ENCODE data around the gene GOSR2. TPM values are rescaled to one million over a fixed set of nuclear protein-coding genes. Genes with fewer than 3 reads are reported as not detected.

The GOSR2 gene
- total and polyA plus RNA-seq, 2 of the 4 experiments (the other 2 are of a cell fraction), result 63.4 to 75.6 TPM

- Histone ChIP-seq H2BK120ac (ENCODE audit: low read depth, low read length) (no peak overlapping the region), H3K56ac (ENCODE audit: extremely low read depth, insufficient read depth, low read length) (no peak overlapping the region), H2BK20ac (ENCODE audit: low read depth, low read length) (no peak overlapping the region), H3K9ac (ENCODE audit: low read depth, low read length) (no peak overlapping the region), H3K36me3 (ENCODE audit: control insufficient read depth, insufficient read depth, low read length) (no peaks in the 10 kb centered on the region), H2AK5ac (ENCODE audit: low read depth, low read length) (no peak overlapping the region), H2AK9ac (replicated peaks; ENCODE audit: low read depth, low read length, poor library complexity) (no peak overlapping the region), H3K18ac (ENCODE audit: low read depth, low read length) (no peak overlapping the region), H3K4me3 (ENCODE audit: insufficient read depth, low read depth, low read length) (no peak overlapping the region), H3K23ac (ENCODE audit: low read depth, low read length) (no peak overlapping the region), H3K4ac (ENCODE audit: low read depth, low read length) (no peak overlapping the region), H3K4me2 (ENCODE audit: low read depth, low read length) (no peak overlapping the region), H3K14ac (replicated peaks; ENCODE audit: low read depth, low read length) (no peak overlapping the region), H3K9me1 (ENCODE audit: insufficient read depth, low read length) (no peaks in the 10 kb centered on the region), H2BK5ac (ENCODE audit: low read depth, low read length, poor library complexity, severe bottlenecking) (peak overlapping the region; percentile 26), H4K8ac (ENCODE audit: low read depth in 2 of 2, low read length in 2 of 2) (no peak overlapping the region), H3K4me1 (ENCODE audit: control insufficient read depth, insufficient read depth, low read length) (no peaks in the 10 kb centered on the region), H3K9me3 (ENCODE audit: control insufficient read depth, insufficient read depth, low read length) (no peaks in the 10 kb centered on the region), H4K20me1 (ENCODE audit: insufficient read depth, low read length) (no peaks in the 10 kb centered on the region), H3K27ac (ENCODE audit: insufficient read depth, low read length) (no peak overlapping the region), H3K27me3 (ENCODE audit: control insufficient read depth, insufficient read depth, low read length) (peaks cover 45% of the 10 kb centered on the region), H4K5ac (ENCODE audit: low read depth, low read length) (no peak overlapping the region), H4K91ac (ENCODE audit: insufficient read depth, low read depth, low read length) (no peak overlapping the region), H2AFZ (replicated peaks; ENCODE audit: low read length, poor library complexity) (no peak overlapping the region), H2BK15ac (ENCODE audit: low read depth, low read length) (no peak overlapping the region), H3K79me1 (ENCODE audit: low read depth in 1 of 2, low read length in 2 of 2) (no peaks in the 10 kb centered on the region)
- CTCF ChIA-PET, result no interaction called here
- dilution Hi-C loops (cut with HindIII; ENCODE audit: low sequenced_read_pairs, unreplicated experiment), result no loop called here
- ATAC-seq (ENCODE audit: low read depth) (no peak), DNase-seq (no peak)
- 30% methylated on average over 1 of the region's 4 CpGs; no CpG with 5 or more reads in 1 of the 2 experiments for WGBS, 2 experiments (ENCODE audit: extremely low coverage in 2 of 2, insufficient read length in 1 of 2)
- intact Hi-C loops (cut with micrococcal nuclease), result no loop called here
- in situ Hi-C loops (cut with MboI; ENCODE audit: low sequenced_read_pairs), result no loop called here
- TF ChIP-seq RCOR1 (IDR thresholded peaks at IDR 0.05; ENCODE audit: insufficient replicate concordance, low read length) (no peak), BHLHE40 (IDR thresholded peaks at IDR 0.05; ENCODE audit: low read depth, low read length) (no peak), SMC3 (IDR thresholded peaks at IDR 0.05; ENCODE audit: low read depth, low read length) (no peak)
- BruUV-seq (replicated peaks), result no TSS peak
- POLR2A ChIA-PET (ENCODE audit: unreplicated experiment), result no interaction called here
Observed at GRCh38 chr17:46903762-46904672, 18.9 kb upstream of the GOSR2 start.
